Dermis microvascular lymphatic vessel endothelial cell (primary cell): Measurements from ENCODE around the gene WIZ. TPM values are rescaled to one million over a fixed set of nuclear protein-coding genes. Genes with fewer than 3 reads are reported as not detected.
A peak's percentile ranks its signal among the peaks of the same experiment; 100 is the strongest.

Experiments
- DNase-seq, 2 donors: peaks; one replicate each; pipeline versions ENCODE4 v3.0.0 to v3.0.0-alpha.2; 2010; ENCODE audit warnings: low read depth in 2 of 2
- total RNA-seq: library from RNA; depleted of rRNA; stranded (reverse); fragments of >200 nt; gene quantifications from 2 replicates; pipeline ENCODE4 v1.2.1, GENCODE V29; 2014

WIZ gene
- total RNA-seq, 1 donor from 2014 or later: 4.4 TPM

DNA sequence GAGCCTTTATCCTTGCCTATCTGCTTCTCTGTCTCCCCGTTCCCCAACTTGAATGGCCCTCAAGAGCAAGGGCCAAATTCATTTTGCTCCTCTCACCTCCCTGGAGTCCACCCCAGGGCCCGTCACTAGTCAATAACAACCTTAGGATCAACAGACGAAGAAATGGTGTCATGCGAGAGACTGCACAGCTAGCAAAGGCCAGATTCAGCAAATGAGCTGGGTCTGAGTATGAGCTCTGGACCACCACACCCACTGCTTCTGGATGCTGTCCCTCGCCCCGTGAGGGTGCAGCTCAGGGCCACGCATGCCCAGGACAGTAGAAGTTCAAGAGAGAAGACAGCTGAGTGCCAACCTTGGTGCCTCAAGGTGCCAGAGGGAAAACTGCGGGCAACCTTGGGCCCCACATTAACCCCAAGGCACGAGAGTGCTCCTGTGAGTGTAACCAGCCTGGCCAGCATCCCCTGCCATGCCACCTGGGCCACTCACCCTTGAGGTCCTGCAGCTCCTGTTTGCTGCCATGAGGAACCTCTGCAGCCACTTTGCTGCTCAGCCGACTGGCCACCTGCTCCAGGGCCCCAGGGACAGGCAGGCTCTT is 19.1 kb downstream of the WIZ start:
- DNase-seq: no peak

- DNase-seq: no peak
Measured at GRCh38 chr19:15429825-15430467, 19.8 kb downstream of the WIZ start.

GRCh38 chr19:15428956-15429824 is 20.6 kb downstream of the WIZ start:
- no peak for DNase-seq

DNA sequence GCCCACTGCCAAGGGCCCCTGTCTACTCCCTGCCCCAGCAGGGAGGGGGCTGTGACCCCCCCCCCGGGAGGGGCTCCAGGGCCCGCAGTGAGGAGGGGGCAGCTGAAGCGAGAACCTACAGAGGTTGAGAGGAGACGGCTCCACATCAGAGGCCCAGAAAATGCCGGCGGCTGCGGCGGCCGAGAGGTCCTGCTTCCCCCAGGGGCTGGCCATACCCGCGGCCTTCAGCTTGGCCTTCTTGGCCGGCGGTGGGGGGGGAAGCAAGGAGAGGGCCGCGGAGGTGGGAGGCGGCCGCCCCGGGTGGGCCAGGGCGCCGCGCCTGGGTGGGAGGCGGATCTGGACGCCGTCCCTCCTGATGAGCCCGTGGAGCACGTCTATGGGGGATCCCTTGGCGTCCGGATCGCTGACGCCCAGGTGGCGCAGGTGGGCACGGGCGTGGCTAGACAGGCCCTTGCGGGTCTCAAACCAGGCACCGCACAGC is 21.7 kb downstream of the WIZ start:
- no peak for DNase-seq

GRCh38 chr19:15427350-15427700 is 22.4 kb downstream of the WIZ start:
- DNase-seq: no peak

DNA sequence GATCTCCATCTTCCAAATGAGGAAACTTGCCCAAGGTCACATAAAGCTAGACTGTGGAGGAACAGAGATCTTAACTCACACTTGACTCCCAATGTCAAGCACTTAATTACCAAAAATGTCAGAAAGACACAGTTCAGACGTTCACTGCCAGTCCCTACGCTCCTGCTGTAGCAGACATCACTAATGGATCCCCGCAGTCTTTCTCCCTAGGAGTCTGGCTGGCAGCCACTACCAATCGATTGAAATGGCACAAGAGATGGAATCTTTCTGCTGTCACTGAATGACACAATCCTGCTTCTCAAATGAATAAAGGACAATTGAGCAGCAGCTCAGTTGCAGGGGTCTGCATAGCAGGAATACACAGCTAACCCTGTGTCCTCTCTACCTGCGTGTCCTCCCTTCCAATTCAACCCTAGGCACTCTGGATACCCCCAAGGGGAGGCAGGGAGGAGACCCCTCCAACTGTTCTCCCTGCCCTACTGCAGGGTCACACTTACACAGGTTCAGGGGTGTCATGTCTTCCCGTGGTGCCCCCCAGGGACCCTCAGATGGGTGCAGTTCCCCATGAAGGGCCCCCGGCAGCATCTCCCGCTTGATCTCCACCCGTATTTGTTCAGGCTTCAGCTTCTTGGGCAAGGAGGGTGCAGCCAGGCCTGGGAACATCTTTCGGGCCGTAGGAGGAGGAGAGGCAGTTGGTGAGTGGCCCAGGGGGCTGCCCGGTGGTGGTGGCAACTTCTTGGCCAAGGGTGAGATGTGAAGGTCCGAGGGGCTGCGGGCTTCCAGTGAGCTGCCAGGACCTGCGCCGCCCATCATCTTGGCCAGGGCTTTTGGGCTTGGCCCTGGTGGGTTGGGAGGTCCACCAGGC is 23.0 kb downstream of the WIZ start:
- no peak for DNase-seq

GRCh38 chr19:15425321-15425950 is 24.3 kb downstream of the WIZ start:
- no peak for DNase-seq

DNA sequence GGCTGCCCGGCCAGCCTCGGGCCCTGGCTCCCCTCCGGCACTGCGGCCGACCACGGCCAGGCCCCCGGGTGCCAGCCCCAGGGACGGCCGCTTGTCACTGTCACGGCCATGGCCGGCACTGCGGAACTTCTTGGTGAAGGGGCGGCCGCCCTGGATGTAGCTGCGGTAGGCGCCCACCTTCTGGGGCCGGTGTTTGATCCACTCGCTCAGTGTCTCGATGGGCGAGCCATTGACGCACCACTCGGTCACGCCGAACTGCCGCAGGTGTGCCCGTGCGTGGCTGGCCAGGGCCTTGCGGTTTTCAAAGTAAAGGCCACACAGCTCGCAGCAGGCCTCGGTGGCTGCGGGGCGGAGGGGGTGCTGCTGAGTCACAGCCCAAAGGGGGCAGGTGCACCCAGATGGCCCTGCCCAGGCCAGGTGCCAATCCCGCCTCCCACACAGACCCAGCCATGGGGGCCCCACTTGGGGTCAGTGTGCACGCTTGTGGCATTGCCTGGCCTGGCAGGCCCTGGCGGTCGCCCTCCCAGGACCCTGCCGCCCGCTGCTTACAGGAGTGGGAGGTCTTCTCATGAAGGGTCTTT is 25.0 kb downstream of the WIZ start:
- DNase-seq: no peak

DNA sequence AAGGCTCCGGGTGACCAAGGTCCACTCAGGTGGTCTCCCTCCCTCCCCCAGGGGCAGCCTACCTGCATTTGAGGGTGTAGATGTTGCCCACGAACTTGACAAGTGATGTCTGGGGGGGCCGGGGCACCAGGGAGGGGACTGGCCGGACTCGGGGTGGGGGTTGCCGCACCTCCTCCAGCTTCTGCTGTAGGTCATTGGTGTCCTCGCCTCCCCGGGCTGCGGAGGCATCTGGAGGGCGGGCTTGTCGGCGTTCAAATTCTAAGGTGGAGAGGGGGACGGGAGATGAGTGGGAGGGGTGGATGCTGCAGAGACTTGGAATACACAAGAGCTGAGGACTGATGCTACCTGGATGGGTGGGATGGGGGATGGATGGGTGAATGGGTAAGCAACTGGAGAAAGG is 25.6 kb downstream of the WIZ start:
- no peak for DNase-seq

GRCh38 chr19:15423130-15423529 is 26.6 kb downstream of the WIZ start:
- no peak for DNase-seq

DNA sequence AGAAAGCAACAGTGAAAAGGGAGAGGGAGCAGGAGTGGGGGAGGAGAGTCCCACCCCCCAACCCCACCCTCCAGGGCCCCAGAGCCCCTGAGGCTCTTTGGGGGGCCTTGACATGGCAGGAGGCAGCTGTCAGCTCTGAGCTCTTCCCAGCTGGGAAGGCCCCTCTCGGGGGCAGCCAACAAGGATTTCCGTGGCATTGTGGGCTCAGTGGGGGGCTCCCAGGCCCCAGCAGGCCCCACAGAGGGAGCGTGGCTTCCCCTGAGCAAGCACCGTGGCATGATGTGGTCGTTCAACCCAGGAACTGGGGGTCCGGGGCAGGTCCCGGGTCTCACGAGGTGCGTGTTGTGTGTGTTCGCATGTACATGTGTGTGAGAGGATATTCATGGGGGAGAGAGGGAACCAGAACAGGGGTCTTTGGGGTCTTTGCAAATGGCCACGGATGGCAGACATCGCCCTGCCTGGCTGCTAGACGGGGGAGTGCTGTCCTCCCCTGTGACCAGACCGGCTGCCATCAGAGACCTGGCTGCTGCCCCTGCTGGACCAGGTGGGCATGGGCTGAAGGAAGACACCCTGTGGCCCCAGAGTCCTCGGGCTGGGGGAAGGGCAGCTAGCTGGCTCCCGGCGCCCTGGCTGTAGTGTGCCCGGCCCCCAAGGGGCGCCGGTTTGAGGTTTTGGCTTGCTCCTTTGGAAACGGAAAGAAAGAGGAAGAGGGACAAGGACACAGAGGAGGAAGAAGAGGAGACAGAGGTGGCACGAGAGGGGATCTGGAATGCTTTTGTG is 27.3 kb downstream of the WIZ start:
- DNase-seq: no peak

GRCh38 chr19:15421721-15422260 is 28.0 kb downstream of the WIZ start:
- no peak for DNase-seq

GRCh38 chr19:15421136-15421695 is 28.5 kb downstream of the WIZ start:
- no peak for DNase-seq

DNA sequence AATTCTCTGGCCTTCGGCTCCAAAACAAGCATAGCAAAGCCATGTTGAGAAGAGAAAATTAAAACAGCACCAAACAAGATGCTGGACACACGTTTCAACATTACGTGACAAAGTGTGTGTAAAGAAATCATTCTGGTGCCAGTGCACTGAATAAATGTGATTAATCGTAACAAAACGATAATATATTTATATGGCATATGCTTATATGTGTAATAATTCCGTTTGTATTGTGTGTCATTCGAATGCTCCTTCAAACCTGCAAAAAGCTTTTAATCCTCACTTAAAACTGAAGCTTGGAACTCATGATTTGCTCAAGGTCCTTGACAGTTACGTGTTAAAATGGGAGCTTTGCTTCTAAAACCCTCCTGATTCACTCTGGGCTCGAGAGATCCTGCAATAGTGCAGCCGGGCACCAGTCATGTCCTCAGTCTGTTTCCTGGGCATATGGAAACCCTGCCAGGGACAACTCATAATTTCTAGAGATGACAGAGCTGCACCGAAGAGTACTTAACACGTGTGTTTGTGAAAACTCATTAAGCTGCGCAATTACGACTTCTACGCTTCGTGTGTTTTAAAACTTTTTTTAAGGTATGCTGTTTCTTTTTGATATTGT is 30.2 kb downstream of the WIZ start:
- peak in 1 of 2 donors; percentile 24 for DNase-seq

- DNase-seq: peak; percentile 99 to 100
Measured at GRCh38 chr19:15418579-15419412, 31.0 kb downstream of the WIZ start, which contains the start of gene AKAP8L. Gene AKAP8L, minus strand, starts transcription at chr19:15418988. Its CDS starts 65 bp downstream, at chr19:15418923.

DNA sequence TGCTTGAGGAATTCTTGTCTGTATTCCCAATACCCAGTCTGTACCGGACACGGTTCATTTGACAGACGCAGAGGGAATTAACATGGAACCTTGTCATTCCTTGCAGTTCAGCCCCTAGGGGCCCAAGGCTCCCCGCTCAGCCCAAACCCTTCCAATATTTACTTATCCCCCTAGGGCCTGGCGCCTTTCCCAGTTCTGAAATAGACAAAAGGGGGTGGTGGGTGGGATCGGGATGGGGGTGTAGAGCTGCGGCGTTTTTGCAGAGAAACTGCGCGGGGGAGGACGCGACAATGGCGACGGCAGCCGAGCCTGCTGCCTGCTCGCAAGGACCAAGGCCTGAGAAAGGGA is 31.6 kb downstream of the WIZ start:
- DNase-seq: peak in 1 of 2 donors; percentile 33

DNA sequence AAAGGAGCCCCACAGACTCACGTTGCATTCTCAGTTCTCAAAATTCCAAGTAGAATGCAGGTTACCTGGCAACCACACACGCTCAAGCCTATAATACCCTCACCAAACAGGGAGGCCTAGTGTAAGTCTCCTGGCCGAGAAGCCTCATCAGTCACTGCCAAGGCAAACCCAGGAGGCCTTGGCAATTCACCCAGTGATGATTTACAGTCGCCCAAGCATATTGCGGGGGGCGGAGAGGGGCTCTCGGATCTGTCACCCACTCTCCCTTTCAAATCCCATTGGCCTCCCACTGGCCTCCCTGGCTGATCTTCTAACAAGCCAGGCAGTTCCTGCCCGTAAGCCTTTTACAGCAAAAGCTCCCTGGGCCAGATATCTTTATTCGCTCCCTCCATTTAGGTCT is 32.1 kb downstream of the WIZ start:
- DNase-seq: peak in 1 of 2 donors; percentile 20

GRCh38 chr19:15412832-15413231 is 36.9 kb downstream of the WIZ start:
- no peak for DNase-seq
